Ramos (cell line): ENCODE measurements around the gene SEPTIN5.

Experiments used
- in situ Hi-C: fragments of 300-500 bp; cut with MboI; formaldehyde crosslinking; loops from one replicate; pipeline ENCODE4 v1.14.3; 2022; ENCODE audit warnings: low sequenced_read_pairs; ENCODE audit not compliant: unreplicated experiment

The SEPTIN5 gene

GRCh38 chr22:19730655-19731360, 16.5 kb downstream of the SEPTIN5 start:
- in situ Hi-C loops: loop anchor here (5.0 kb wide), 1 partner anchor 186 kb away; no protein-coding TSS in a partner anchor

- in situ Hi-C loops: loop anchor here (5.0 kb wide), 1 partner anchor 186 kb away; no protein-coding TSS in a partner anchor
Observed at GRCh38 chr22:19731361-19732135, 17.2 kb downstream of the SEPTIN5 start.

GRCh38 chr22:19732403-19733113, 18.3 kb downstream of the SEPTIN5 start:
- in situ Hi-C loops: loop anchor here (5.0 kb wide), 1 partner anchor 185 kb away; no protein-coding TSS in a partner anchor

GRCh38 chr22:19733755-19734154, 19.5 kb downstream of the SEPTIN5 start:
- in situ Hi-C loops: loop anchor here (5.0 kb wide), 1 partner anchor 184 kb away; no protein-coding TSS in a partner anchor

GRCh38 chr22:19734163-19734562, 19.9 kb downstream of the SEPTIN5 start:
- in situ Hi-C loops: loop anchor here (5.0 kb wide), 1 partner anchor 183 kb away; no protein-coding TSS in a partner anchor

GRCh38 chr22:19734837-19735382, 20.6 kb downstream of the SEPTIN5 start:
- in situ Hi-C loops: loop anchor here (5.0 kb wide), 1 partner anchor 182 kb away; no protein-coding TSS in a partner anchor

- in situ Hi-C loops: no loop called here
Observed at GRCh38 chr22:19735665-19736510, 21.6 kb downstream of the SEPTIN5 start.

- in situ Hi-C loops: no loop called here
Observed at GRCh38 chr22:19737846-19738663, 23.8 kb downstream of the SEPTIN5 start.

- in situ Hi-C loops: no loop called here
Observed at GRCh38 chr22:19738664-19739447, 24.6 kb downstream of the SEPTIN5 start.

- in situ Hi-C loops: no loop called here
Observed at GRCh38 chr22:19739448-19739895, 25.2 kb downstream of the SEPTIN5 start.

- in situ Hi-C loops: no loop called here
Observed at GRCh38 chr22:19739911-19740449, 25.7 kb downstream of the SEPTIN5 start.

GRCh38 chr22:19740586-19740985, 26.3 kb downstream of the SEPTIN5 start:
- in situ Hi-C loops: no loop called here

- in situ Hi-C loops: no loop called here
Observed at GRCh38 chr22:19741053-19741452, 26.8 kb downstream of the SEPTIN5 start.

GRCh38 chr22:19742160-19743066, 28.1 kb downstream of the SEPTIN5 start:
- in situ Hi-C loops: no loop called here

- in situ Hi-C loops: no loop called here
Observed at GRCh38 chr22:19743081-19743480, 28.8 kb downstream of the SEPTIN5 start.

- in situ Hi-C loops: no loop called here
Observed at GRCh38 chr22:19743651-19744050, 29.3 kb downstream of the SEPTIN5 start.
